ENCODE measurements around the gene DCP1A.
"Not testable (repeated sequence)": the region's sequence is repeated elsewhere in the genome, so short reads cannot be mapped to it uniquely, and the experiment has no call there.

- TF ChIP-seq CTCF (IDR thresholded peaks at IDR 0.05; ENCODE audit: poor library complexity); EZH2 (IDR thresholded peaks at IDR 0.05; ENCODE audit: borderline replicate concordance): not testable (repeated sequence)
Observed at GRCh38 chr3:53348118-53348517, 775 bp upstream of the DCP1A start.
